Mucosa of rectum (tissue), 2 donors: ENCODE data around the gene YPEL4.
A peak's percentile ranks its signal among the peaks of the same experiment; 100 is the strongest.
"Not testable (repeated sequence)": the region's sequence is repeated elsewhere in the genome, so short reads cannot be mapped to it uniquely, and the experiment has no call there.

ENCODE experiments used
- H3K27ac ChIP-seq, 2 donors: one replicate each; pipeline ENCODE4 v1.7.0; 2013; ENCODE audit warnings: inconsistent platforms in 2 of 2, low read depth in 2 of 2, low read length in 2 of 2
- H3K27me3 ChIP-seq, 2 donors: one replicate each; pipeline ENCODE4 v1.7.0; 2013; ENCODE audit warnings: low read length in 2 of 2; ENCODE audit not compliant: control insufficient read depth in 2 of 2, insufficient read depth in 2 of 2
- H3K36me3 ChIP-seq, 2 donors: one replicate each; pipeline ENCODE4 v1.7.0; 2013; ENCODE audit warnings: low read length in 2 of 2; ENCODE audit not compliant: control insufficient read depth in 2 of 2, insufficient read depth in 2 of 2
- H3K4me1 ChIP-seq, 2 donors: one replicate each; pipeline ENCODE4 v1.7.0; 2013; ENCODE audit warnings: low read length in 2 of 2, mild to moderate bottlenecking in 1 of 2; ENCODE audit not compliant: control insufficient read depth in 2 of 2, insufficient read depth in 2 of 2
- H3K4me3 ChIP-seq, 2 donors: one replicate each; pipeline ENCODE4 v1.7.0; 2013; ENCODE audit warnings: low read length in 2 of 2
- H3K9ac ChIP-seq, 2 donors: one replicate each; pipeline ENCODE4 v1.7.0; 2013; ENCODE audit warnings: low read length in 2 of 2, low read depth in 1 of 2, mild to moderate bottlenecking in 1 of 2
- H3K9me3 ChIP-seq, 2 donors: one replicate each; pipeline ENCODE4 v1.7.0; 2013; ENCODE audit warnings: low read length in 2 of 2; ENCODE audit not compliant: control insufficient read depth in 2 of 2
- donor health status: healthy.
- donor health status: Normal muscosa, but diverticular disease.

Gene YPEL4

GRCh38 chr11:57652662-57653061, 3.0 kb upstream of the YPEL4 start:
- H3K4me3 ChIP-seq = no peak overlapping the region
- peaks cover 18 to 20% of the 10 kb centered on the region in 2 donors for H3K27me3 ChIP-seq
- H3K36me3 ChIP-seq = no peaks in the 10 kb centered on the region
- H3K4me1 ChIP-seq = peaks cover 8 to 18% of the 10 kb centered on the region in 2 donors
- H3K27ac ChIP-seq = no peak overlapping the region
- H3K9ac ChIP-seq = no peak overlapping the region
- no peaks in the 10 kb centered on the region for H3K9me3 ChIP-seq

GRCh38 chr11:57652230-57652629, 2.5 kb upstream of the YPEL4 start:
- H3K36me3 ChIP-seq, H3K27ac ChIP-seq, H3K9me3 ChIP-seq, H3K9ac ChIP-seq, H3K4me3 ChIP-seq: not testable (repeated sequence)
- H3K4me1 ChIP-seq = peaks cover 8 to 18% of the 10 kb centered on the region in 2 donors
- peaks cover 22 to 24% of the 10 kb centered on the region in 2 donors for H3K27me3 ChIP-seq

GRCh38 chr11:57651408-57651807, 1.7 kb upstream of the YPEL4 start:
- Histone ChIP-seq H3K36me3 (no peaks in the 10 kb centered on the region), H3K4me3 (no peak overlapping the region), H3K9ac (no peak overlapping the region), H3K4me1 (peaks cover 2 to 15% of the 10 kb centered on the region in 2 donors), H3K27me3 (peaks cover 30 to 33% of the 10 kb centered on the region in 2 donors), H3K27ac (no peak overlapping the region), H3K9me3 (no peaks in the 10 kb centered on the region)

- no peak overlapping the region for H3K9ac ChIP-seq
- peaks cover under 1 to 18% of the 10 kb centered on the region in 2 donors for H3K4me1 ChIP-seq
- no peaks in the 10 kb centered on the region for H3K9me3 ChIP-seq
- no peak overlapping the region for H3K27ac ChIP-seq
- H3K36me3 ChIP-seq = no peaks in the 10 kb centered on the region
- H3K4me3 ChIP-seq = no peak overlapping the region
- H3K27me3 ChIP-seq = peaks cover 33 to 37% of the 10 kb centered on the region in 2 donors
Observed at GRCh38 chr11:57650739-57651090, 1.0 kb upstream of the YPEL4 start.

- Histone ChIP-seq H3K27ac (no peak overlapping the region), H3K36me3 (no peaks in the 10 kb centered on the region), H3K4me1 (peaks cover 12 to 22% of the 10 kb centered on the region in 2 donors), H3K9ac (no peak overlapping the region), H3K27me3 (peaks cover 33 to 43% of the 10 kb centered on the region in 2 donors), H3K9me3 (no peaks in the 10 kb centered on the region), H3K4me3 (peak overlapping the region; percentile 47 to 62)
Observed at GRCh38 chr11:57648801-57649735, 644 bp downstream of the YPEL4 start.

- Histone ChIP-seq H3K27me3 (peaks cover 33 to 43% of the 10 kb centered on the region in 2 donors), H3K4me3 (peak overlapping the region; percentile 47 to 62), H3K4me1 (peaks cover 12 to 22% of the 10 kb centered on the region in 2 donors), H3K9ac (no peak overlapping the region), H3K9me3 (no peaks in the 10 kb centered on the region), H3K36me3 (no peaks in the 10 kb centered on the region), H3K27ac (no peak overlapping the region)
Observed at GRCh38 chr11:57647960-57648800, 1.5 kb downstream of the YPEL4 start.

GRCh38 chr11:57647372-57647771, 2.3 kb downstream of the YPEL4 start:
- Histone ChIP-seq H3K27ac (no peak overlapping the region), H3K4me3 (no peak overlapping the region), H3K36me3 (no peaks in the 10 kb centered on the region), H3K4me1 (peaks cover 12 to 22% of the 10 kb centered on the region in 2 donors), H3K27me3 (peaks cover 33 to 43% of the 10 kb centered on the region in 2 donors), H3K9me3 (no peaks in the 10 kb centered on the region), H3K9ac (no peak overlapping the region)

GRCh38 chr11:57646799-57647303, 2.9 kb downstream of the YPEL4 start:
- no peak overlapping the region for H3K9ac ChIP-seq
- peaks cover 33 to 43% of the 10 kb centered on the region in 2 donors for H3K27me3 ChIP-seq
- no peaks in the 10 kb centered on the region for H3K9me3 ChIP-seq
- H3K4me1 ChIP-seq = peaks cover 12 to 22% of the 10 kb centered on the region in 2 donors
- no peak overlapping the region for H3K27ac ChIP-seq
- H3K36me3 ChIP-seq = no peaks in the 10 kb centered on the region
- no peak overlapping the region for H3K4me3 ChIP-seq

GRCh38 chr11:57646194-57646798, 3.4 kb downstream of the YPEL4 start:
- Histone ChIP-seq H3K36me3 (no peaks in the 10 kb centered on the region), H3K27me3 (peaks cover 33 to 43% of the 10 kb centered on the region in 2 donors), H3K4me1 (peaks cover 12 to 22% of the 10 kb centered on the region in 2 donors), H3K9me3 (no peaks in the 10 kb centered on the region), H3K27ac (no peak overlapping the region), H3K9ac (no peak overlapping the region), H3K4me3 (no peak overlapping the region)
